ENCODE data around the gene UBAC1. TPM values are rescaled to one million over a fixed set of nuclear protein-coding genes. Genes with fewer than 3 reads are reported as not detected.

Gene UBAC1
- total RNA-seq, 1 experiment from 2014 or later, result 55.6 TPM

GRCh38 chr9:136003411-136004218 is 42.4 kb upstream of the UBAC1 start (continued):
- no peak for TF ChIP-seq ZNF532 (CRISPR knock-in tag; IDR thresholded peaks at IDR 0.05; ENCODE audit: borderline replicate concordance)

- Mint-ChIP-seq H3K4me3 (no peak overlapping the region), H3K27me3 (ENCODE audit: low read depth) (no peaks in the 10 kb centered on the region), H3K4me1 (peaks cover 25% of the 10 kb centered on the region), H3K36me3 (no peaks in the 10 kb centered on the region), H3K27ac (no peak overlapping the region), H3K9me3 (no peaks in the 10 kb centered on the region)
- DNase-seq (ENCODE audit: low spot score), result no peak
- no peak for ATAC-seq
- POLR2A ChIA-PET, result no interaction called here
- TF ChIP-seq USF1 (CRISPR knock-in tag; IDR thresholded peaks at IDR 0.05) (peak; percentile 35; the same call in 1 of the 2 replicates), SMAD4 (CRISPR knock-in tag; IDR thresholded peaks at IDR 0.05) (no peak), RELA (CRISPR knock-in tag; IDR thresholded peaks at IDR 0.05; ENCODE audit: borderline replicate concordance) (no peak), E2F1 (CRISPR knock-in tag; IDR thresholded peaks at IDR 0.05) (no peak)
- CTCF ChIA-PET, result interaction anchor here (0.5 to 1.3 kb wide), 2 partner anchors 35 to 98 kb away, joined by 3 read pairs; no protein-coding TSS in a partner anchor
Measured at GRCh38 chr9:136002881-136003280, 41.7 kb upstream of the UBAC1 start.

GRCh38 chr9:136002215-136002614 is 41.0 kb upstream of the UBAC1 start:
- ATAC-seq (no peak), DNase-seq (ENCODE audit: low spot score) (no peak)
- Mint-ChIP-seq H3K36me3 (no peaks in the 10 kb centered on the region), H3K4me3 (no peak overlapping the region), H3K4me1 (peaks cover 18% of the 10 kb centered on the region), H3K9me3 (no peaks in the 10 kb centered on the region), H3K27ac (no peak overlapping the region), H3K27me3 (ENCODE audit: low read depth) (no peaks in the 10 kb centered on the region)
- CTCF ChIA-PET, result interaction anchor here (1.3 kb wide), 1 partner anchor 34 kb away, joined by 3 read pairs; no protein-coding TSS in a partner anchor
- POLR2A ChIA-PET, result no interaction called here
- TF ChIP-seq SMAD4 (CRISPR knock-in tag; IDR thresholded peaks at IDR 0.05) (no peak), GABPB1 (CRISPR knock-in tag; IDR thresholded peaks at IDR 0.05) (no peak), PRDM15 (CRISPR knock-in tag; IDR thresholded peaks at IDR 0.05) (no peak), NR2C2 (CRISPR knock-in tag; IDR thresholded peaks at IDR 0.05) (no peak), CBFB (CRISPR knock-in tag; IDR thresholded peaks at IDR 0.05; ENCODE audit: low read depth) (no peak), ZNF219 (CRISPR knock-in tag; IDR thresholded peaks at IDR 0.05; ENCODE audit: borderline replicate concordance) (no peak), SP1 (CRISPR knock-in tag; conservative IDR thresholded peaks at IDR 0.05) (no peak), CDX4 (CRISPR knock-in tag; IDR thresholded peaks at IDR 0.05; ENCODE audit: borderline replicate concordance) (no peak), CREM (CRISPR knock-in tag; IDR thresholded peaks at IDR 0.05) (no peak), TEAD4 (CRISPR knock-in tag; IDR thresholded peaks at IDR 0.05) (no peak), ZNF281 (CRISPR knock-in tag; IDR thresholded peaks at IDR 0.05) (no peak), SOX15 (CRISPR knock-in tag; IDR thresholded peaks at IDR 0.05) (no peak), ZNF232 (CRISPR knock-in tag; IDR thresholded peaks at IDR 0.05) (no peak), ZNF416 (CRISPR knock-in tag; IDR thresholded peaks at IDR 0.05) (no peak), ELF4 (CRISPR knock-in tag; IDR thresholded peaks at IDR 0.05; ENCODE audit: low read depth) (no peak)

All from WTC11 (cell line).